HEK293 (cell line): Measurements from ENCODE around the gene MED4.

ENCODE experiments used
- BCL11B ChIP-seq: fragments of 450-650 bp; formaldehyde crosslinking; IDR thresholded peaks from 2 replicates; pipeline ENCODE4 v1.5.1; 2016; ENCODE audit warnings: low read depth, missing biosample characterization, missing genetic modification characterization
- CTCF ChIP-seq: fragments of 450-650 bp; formaldehyde crosslinking; IDR thresholded peaks from 2 replicates; pipeline ENCODE4 v1.5.1; 2016; ENCODE audit warnings: missing biosample characterization, missing genetic modification characterization
- GLI4 ChIP-seq: fragments of 450-650 bp; formaldehyde crosslinking; IDR thresholded peaks from 2 replicates; pipeline ENCODE4 v1.5.1; 2016; ENCODE audit warnings: missing biosample characterization, missing genetic modification characterization
- KLF9 ChIP-seq: fragments of 450-650 bp; formaldehyde crosslinking; IDR thresholded peaks from 2 replicates; pipeline ENCODE4 v1.5.1; 2016; ENCODE audit warnings: missing biosample characterization, missing genetic modification characterization, low read depth
- PATZ1 ChIP-seq: fragments of 450-650 bp; formaldehyde crosslinking; IDR thresholded peaks from 2 replicates; pipeline ENCODE4 v1.5.1; 2016; ENCODE audit warnings: missing biosample characterization, missing genetic modification characterization
- PRDM2 ChIP-seq: fragments of 450-650 bp; formaldehyde crosslinking; IDR thresholded peaks from 2 replicates; pipeline ENCODE4 v1.5.1; 2016; ENCODE audit warnings: missing biosample characterization, missing genetic modification characterization, borderline replicate concordance
- PRDM4 ChIP-seq: fragments of 450-650 bp; formaldehyde crosslinking; IDR thresholded peaks from 2 replicates; pipeline ENCODE4 v1.5.1; 2017; ENCODE audit warnings: missing biosample characterization, missing genetic modification characterization
- SCRT1 ChIP-seq: fragments of 450-650 bp; formaldehyde crosslinking; IDR thresholded peaks from 2 replicates; pipeline ENCODE4 v1.5.1; 2016; ENCODE audit warnings: missing biosample characterization, missing genetic modification characterization, borderline replicate concordance
- SP2 ChIP-seq: fragments of 450-650 bp; formaldehyde crosslinking; IDR thresholded peaks from 2 replicates; pipeline ENCODE4 v1.5.1; 2016; ENCODE audit warnings: missing biosample characterization, missing genetic modification characterization
- ZBTB6 ChIP-seq: fragments of 450-650 bp; formaldehyde crosslinking; IDR thresholded peaks from 2 replicates; pipeline ENCODE4 v1.5.1; 2017; ENCODE audit warnings: missing biosample characterization, missing genetic modification characterization
- ZFP69B ChIP-seq: fragments of 450-650 bp; formaldehyde crosslinking; IDR thresholded peaks from 2 replicates; pipeline ENCODE4 v1.5.1; 2016; ENCODE audit warnings: missing biosample characterization, missing genetic modification characterization
- ZNF10 ChIP-seq: fragments of 450-650 bp; formaldehyde crosslinking; IDR thresholded peaks from 2 replicates; pipeline ENCODE4 v1.5.1; 2017; ENCODE audit warnings: missing biosample characterization, missing genetic modification characterization
- ZNF114 ChIP-seq: fragments of 450-650 bp; formaldehyde crosslinking; IDR thresholded peaks from 2 replicates; pipeline ENCODE4 v1.5.0; 2017; ENCODE audit warnings: missing biosample characterization, missing genetic modification characterization
- ZNF146 ChIP-seq: fragments of 450-650 bp; formaldehyde crosslinking; IDR thresholded peaks from 2 replicates; pipeline ENCODE4 v1.5.1; 2016; ENCODE audit warnings: missing biosample characterization, missing genetic modification characterization
- ZNF157 ChIP-seq: fragments of 450-650 bp; formaldehyde crosslinking; IDR thresholded peaks from 2 replicates; pipeline ENCODE4 v1.5.1; 2016; ENCODE audit warnings: missing biosample characterization, missing genetic modification characterization
- ZNF16 ChIP-seq: fragments of 450-650 bp; formaldehyde crosslinking; IDR thresholded peaks from 2 replicates; pipeline ENCODE4 v1.5.1; 2016; ENCODE audit warnings: low read depth, missing biosample characterization, missing genetic modification characterization
- ZNF354C ChIP-seq: fragments of 450-650 bp; formaldehyde crosslinking; IDR thresholded peaks from 2 replicates; pipeline ENCODE4 v1.5.1; 2016; ENCODE audit warnings: missing biosample characterization, missing genetic modification characterization, low read depth, borderline replicate concordance
- ZNF362 ChIP-seq: fragments of 450-650 bp; formaldehyde crosslinking; IDR thresholded peaks from 2 replicates; pipeline ENCODE4 v1.5.1; 2016; ENCODE audit warnings: missing biosample characterization, missing genetic modification characterization
- ZNF449 ChIP-seq: fragments of 450-650 bp; formaldehyde crosslinking; IDR thresholded peaks from 2 replicates; pipeline ENCODE4 v1.5.1; 2017; ENCODE audit warnings: missing biosample characterization, mild to moderate bottlenecking, missing genetic modification characterization, moderate library complexity
- ZNF521 ChIP-seq: fragments of 450-650 bp; formaldehyde crosslinking; IDR thresholded peaks from 2 replicates; pipeline ENCODE4 v1.5.1; 2017; ENCODE audit warnings: missing biosample characterization, mild to moderate bottlenecking, missing genetic modification characterization
- ZNF544 ChIP-seq: fragments of 450-650 bp; formaldehyde crosslinking; IDR thresholded peaks from 2 replicates; pipeline ENCODE4 v1.5.0; 2017; ENCODE audit warnings: missing biosample characterization, missing genetic modification characterization
- ZNF747 ChIP-seq: fragments of 450-650 bp; formaldehyde crosslinking; IDR thresholded peaks from 2 replicates; pipeline ENCODE4 v1.5.1; 2016; ENCODE audit warnings: missing biosample characterization, missing genetic modification characterization
- ZSCAN16 ChIP-seq: fragments of 450-650 bp; formaldehyde crosslinking; IDR thresholded peaks from 2 replicates; pipeline ENCODE4 v1.5.1; 2016; ENCODE audit warnings: missing biosample characterization, missing genetic modification characterization

MED4 gene

GRCh38 chr13:48094781-48095502 lies at the start of gene MED4 (continued):
- TF ChIP-seq PATZ1 (tag by site-specific recombination): no peak; the same call in 1 of the 2 replicates
- 0 out of 2 replicates have a peak, but pooled peaks have one; percentile 18 for TF ChIP-seq ZNF10
- no peak for TF ChIP-seq PRDM2
- no peak for TF ChIP-seq ZNF114 (tag by site-specific recombination)
- TF ChIP-seq ZBTB6 (tag by site-specific recombination): no peak
- TF ChIP-seq ZNF449 (tag by site-specific recombination): no peak
- TF ChIP-seq CTCF (tag by site-specific recombination): peak; percentile 98
- no peak for TF ChIP-seq ZNF157 (tag by site-specific recombination)
- TF ChIP-seq SCRT1 (tag by site-specific recombination): 0 out of 2 replicates have a peak, but pooled peaks have one; percentile 40
- no peak; the same call in 1 of the 2 replicates for TF ChIP-seq GLI4 (tag by site-specific recombination)
- no peak for TF ChIP-seq ZNF521 (tag by site-specific recombination)
- no peak for TF ChIP-seq BCL11B
- peak; percentile 77 for TF ChIP-seq SP2 (tag by site-specific recombination)
- peak; percentile 14; the same call in 1 of the 2 replicates for TF ChIP-seq ZNF362 (tag by site-specific recombination)
- no peak for TF ChIP-seq ZSCAN16 (tag by site-specific recombination)
- no peak for TF ChIP-seq ZNF16 (tag by site-specific recombination)
- no peak for TF ChIP-seq PRDM4 (tag by site-specific recombination)
- no peak for TF ChIP-seq KLF9
- TF ChIP-seq ZNF747 (tag by site-specific recombination): no peak
- peak; percentile 33; the same call in 1 of the 2 replicates for TF ChIP-seq ZNF146 (tag by site-specific recombination)
- TF ChIP-seq ZNF544 (tag by site-specific recombination): no peak
- no peak for TF ChIP-seq ZNF354C (tag by site-specific recombination)
- peak; percentile 49; the same call in 1 of the 2 replicates for TF ChIP-seq ZFP69B (tag by site-specific recombination)
